Bone marrow (tissue), 2 donors: ENCODE results near the gene ITGA3.

Experiments used
- DNase-seq, 2 donors: peaks; one replicate each; lab custom pipeline; 2025; lab: John Stamatoyannopoulos, UW

ITGA3 gene

DNA sequence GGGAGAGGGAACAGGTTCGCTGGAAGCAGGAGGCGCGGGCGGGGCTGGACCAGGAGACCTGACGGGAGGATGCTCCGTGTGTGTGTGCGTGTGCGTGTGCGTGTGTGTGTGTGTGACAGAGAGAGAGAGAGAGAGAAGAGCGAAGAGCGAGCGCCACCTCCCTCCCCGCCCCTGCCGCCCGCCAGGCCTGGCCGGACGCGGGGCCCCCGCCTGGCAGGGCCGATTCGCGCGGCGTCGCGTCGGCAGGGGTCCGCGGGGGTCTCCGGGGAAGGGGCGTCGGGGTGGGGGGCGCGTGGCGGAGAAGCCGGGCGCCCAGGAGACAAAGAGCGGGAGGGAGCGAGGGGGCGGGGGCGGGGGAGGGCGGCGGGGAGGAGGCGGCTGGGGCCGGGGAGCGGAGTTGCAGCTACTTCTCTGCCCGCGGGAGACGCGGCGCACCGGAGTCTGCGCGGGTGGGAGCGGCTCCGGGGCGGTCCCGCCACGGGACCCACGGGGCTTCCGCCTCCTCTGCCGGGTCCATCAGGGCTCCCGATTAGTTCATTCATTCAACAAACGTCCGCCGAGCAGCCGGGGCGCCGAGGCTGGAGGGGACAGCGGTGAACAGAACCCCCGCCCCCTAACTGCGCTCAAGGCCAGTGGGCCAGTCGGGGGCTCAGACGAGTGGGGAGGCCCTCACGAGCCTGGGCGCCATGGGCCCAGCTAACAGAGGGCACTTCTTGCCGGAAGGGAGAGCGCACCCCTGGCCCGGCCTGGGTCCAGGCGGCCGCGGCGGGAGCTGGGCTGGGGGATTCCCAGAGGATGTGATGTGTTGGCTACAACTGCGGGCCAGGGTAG is 74.0 kb downstream of the ITGA3 start, which contains the start of gene SAMD14:
Gene SAMD14 (minus strand): TSS at position 433 of the 831 bp plus-strand sequence. CDS start 5,201 bp downstream, outside the sequence.
- peak in 1 of 2 donors; percentile 14 for DNase-seq

DNA sequence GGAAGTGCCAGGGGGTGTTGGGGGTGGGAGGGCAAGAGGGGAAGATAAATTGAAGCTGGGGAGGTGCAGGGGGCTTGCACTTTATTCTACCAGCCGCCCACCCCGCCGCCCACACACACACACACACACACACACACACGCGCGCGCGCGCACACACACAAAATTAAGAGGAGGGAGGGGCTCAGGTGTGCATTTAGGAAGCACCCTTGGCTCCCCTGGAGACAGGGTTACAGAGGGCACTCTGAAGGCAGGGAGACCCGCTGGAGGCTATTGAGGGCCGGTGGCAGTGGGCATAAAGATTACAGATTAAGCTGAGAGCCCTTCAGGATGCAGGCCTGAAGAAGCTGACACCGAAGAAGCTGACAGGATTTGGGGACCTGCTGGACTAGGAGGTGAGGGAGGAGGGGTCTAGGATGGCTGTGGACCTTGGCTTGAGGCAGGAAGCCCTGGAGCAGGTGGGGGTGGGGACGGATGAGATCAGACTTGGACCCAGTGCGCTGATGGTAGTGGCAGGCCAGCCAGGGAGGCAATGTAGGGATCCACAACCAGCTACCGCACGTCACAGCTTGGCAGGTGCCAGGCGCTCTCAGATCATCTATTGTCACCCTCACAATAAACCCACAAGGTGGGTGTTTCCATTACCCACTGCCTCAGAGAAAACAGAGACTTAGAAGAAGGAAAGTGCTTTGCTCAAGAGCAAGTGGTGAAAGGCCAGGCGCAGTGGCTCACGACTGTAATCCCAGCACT is 74.8 kb downstream of the ITGA3 start:
- DNase-seq = no peak

DNA sequence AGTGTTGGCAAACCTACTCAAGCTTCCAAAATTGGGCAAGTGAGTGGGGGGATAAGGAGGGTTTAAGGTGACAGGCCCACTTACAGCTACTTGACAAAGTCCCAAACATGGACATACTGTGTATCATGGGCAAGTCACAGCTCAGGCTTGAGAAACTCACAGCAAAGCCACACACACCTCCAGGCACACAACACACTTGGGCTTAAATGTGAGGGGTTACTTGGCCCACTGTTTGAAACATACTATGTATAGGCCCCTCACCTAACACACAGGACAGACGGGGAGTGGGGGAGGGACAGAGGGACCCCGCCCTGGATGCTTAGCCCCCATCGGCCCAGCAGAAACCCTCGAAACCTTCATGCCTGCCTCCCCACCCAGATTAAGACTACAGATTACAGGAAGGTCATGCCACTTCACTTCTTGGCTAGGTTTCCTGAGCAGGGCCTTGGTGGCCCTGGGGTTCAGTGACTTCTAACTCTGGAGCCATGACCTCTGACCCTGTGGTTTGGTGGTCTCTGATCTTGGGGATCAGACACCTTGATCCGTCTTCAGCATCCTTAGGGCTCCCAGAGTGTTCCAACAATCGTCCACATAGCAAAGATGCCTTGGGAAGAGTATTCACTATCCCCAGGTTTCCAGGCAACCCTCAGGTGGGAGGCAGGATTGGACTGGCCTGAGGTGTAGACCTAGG is 76.3 kb downstream of the ITGA3 start:
- DNase-seq = no peak

DNA sequence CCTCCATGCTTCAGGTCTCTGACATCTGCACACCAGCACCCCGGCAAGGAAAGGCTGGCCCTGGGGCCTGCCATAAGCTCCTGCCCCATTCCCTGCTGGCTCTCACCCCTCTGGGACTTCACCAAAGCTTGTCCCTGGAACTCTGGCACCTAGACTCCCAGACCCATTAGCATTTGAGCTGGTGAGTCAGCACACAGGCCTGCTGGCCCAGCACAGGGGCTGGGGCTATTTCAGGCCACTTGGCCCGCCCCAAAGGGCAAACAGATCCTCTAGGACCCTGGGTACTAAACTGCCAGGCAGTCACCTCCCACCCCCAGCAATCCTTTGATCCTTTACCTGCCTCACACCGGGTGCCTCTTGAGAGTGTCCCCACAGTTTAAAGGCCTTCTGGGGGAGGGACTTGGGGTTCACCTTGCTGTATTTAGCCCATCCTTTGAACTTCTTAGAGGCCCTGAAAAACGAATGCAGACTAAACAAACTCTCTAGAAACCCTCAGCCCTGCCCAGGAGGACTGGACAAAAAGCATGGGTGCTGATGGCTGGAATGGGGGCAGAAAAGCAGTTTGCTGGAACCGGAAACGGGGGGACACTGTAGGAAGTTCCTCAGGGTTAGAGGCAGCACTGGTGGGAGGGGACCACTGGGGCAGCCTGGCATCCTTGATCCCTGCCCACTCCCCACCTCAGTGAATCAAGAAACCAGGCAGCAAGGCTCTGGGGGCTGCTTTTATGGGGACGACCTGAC is 77.3 kb downstream of the ITGA3 start:
- no peak for DNase-seq

DNA sequence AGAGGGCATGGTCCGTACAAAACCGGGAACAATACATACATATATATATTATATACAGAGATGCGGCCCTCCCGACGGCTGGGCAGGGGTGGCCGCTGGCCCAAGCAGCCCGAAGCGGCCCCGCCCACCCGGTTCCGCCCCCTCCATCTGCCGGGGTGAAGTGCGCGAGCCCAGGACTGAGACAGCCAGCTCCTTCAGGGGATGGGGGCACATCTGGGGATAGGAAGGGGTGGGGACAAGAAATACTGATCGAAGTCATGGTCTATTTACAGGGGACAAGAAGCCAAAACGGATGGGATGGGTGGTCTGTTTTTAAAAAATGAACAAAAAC is 77.8 kb downstream of the ITGA3 start:
- no peak for DNase-seq

DNA sequence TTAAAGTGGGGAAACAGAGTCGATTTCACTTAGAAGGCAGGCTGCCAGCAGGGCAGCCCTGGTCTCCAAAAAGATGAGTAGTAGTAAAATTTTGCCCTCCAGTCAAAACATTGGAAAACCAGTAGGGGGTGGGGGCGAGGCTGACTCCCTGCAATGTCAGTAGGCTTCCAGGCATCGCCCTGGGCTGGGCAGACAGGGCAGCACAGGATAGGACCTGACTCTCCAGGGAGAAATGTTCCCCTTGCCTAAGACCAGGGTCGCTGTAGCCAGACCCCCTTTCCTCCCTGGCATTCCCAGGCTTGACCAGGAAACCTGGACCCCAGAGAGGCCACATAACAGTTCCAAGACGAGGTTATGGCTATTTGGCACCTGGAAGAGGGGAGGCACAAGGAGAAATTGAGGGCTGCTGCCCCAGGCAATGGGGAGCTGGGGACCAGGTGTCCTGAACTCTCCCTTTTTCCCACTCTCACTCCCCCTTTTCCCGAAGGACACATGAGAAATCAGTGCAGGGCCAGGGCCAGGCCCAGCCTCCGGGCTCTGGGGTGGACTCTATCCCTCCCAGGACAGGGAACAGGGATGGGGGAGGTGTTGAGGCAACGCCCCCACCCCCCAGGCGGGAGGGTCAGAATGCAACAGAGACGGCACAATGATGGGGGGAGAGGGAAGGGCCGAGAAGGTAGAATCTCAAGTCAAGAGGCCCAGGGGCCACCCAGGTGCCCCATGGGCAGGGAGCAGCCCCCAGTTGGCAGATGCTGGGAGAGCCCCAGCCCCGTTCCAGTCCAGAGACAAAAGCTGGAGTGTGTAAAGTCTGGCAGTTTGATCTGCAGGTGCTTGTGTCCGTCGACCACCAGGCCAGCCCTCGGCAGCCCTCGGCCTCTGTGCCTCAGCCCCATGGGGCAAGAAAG is 78.5 kb downstream of the ITGA3 start:
- no peak for DNase-seq

DNA sequence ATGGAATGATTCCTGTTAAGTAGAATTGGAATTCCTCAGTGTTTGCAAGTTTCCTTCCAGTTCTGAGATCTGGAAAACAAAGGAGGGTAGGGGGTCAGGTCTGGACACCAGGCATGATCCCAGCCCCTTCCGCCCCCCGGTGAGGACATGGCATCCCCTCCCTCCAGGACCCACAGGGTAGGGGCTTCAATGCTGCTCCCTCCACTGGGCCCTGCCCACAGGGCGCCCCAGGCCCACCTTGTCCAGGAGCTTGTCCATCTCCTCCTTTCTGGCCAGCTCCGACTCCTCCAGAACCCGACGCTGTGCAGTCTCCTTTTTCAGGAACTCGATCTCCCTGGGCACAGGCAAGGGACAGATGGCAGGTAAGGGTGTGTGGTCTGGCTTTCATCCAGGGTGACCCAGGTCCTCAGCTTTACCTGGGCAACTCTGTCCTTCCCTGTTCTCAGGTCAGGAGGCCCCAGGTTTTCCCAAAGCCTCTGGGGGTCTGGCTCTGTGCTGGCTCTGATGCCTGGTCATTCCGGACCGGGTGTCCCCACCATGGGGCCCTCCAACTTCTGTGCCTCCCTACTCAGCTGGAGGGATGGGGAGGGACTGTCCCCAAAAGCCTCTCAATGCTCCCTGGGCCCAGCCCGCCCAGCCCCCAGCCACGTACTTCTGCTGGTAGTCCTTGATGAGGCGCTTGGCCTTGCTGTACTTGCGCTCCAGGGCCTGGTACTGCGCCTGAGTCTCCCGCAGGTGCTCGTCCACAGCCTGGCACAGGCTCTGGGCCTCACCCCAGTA is 79.6 kb downstream of the ITGA3 start:
- no peak for DNase-seq

DNA sequence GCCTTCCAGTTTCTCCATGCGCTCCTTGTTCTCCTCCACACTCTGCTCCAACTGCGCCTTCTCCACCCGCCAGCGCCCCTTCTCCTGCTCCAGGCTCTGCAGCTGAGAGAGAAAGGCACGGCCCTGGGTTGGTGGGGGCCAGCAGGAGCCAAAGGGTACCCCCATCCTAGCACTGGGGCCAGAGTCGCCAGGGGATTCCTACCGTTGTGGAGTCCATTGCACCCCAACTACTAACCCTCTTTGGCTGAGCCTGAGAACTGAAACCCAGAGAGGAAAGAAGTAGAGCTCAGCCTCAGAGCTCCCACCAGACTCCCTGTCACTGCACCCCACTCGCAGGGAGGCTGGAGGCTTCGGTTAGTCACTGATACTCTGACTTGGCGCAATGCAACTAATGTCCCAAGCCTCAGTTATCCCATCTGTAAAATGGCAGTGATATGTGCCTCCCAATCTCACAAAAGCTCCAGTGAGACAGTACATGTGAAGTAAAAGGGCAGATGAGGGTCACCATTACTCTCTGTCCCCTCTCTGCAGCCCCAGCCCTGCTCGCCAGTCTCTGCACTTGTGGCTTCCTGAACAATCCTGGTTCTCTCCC is 80.3 kb downstream of the ITGA3 start:
- no peak for DNase-seq

DNA sequence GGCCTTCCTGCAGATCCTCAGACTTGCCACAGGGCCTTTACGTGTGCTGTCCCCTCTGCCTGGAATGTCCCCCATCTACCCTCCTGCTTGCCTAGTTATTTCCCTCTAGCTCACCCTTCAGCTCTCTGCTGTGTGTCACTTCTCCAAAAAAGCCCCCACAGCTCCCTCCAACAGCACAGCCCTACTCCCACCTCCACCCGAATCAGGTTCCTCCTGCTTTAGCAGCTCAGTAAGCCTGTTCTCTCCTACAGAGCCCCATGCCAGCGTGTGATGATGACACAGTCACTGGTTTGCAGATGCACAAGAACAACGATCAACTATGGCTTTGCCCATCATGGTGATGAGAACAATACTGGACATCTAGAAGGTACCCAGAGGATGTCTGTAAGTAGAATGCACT is 81.1 kb downstream of the ITGA3 start:
- no peak for DNase-seq

DNA sequence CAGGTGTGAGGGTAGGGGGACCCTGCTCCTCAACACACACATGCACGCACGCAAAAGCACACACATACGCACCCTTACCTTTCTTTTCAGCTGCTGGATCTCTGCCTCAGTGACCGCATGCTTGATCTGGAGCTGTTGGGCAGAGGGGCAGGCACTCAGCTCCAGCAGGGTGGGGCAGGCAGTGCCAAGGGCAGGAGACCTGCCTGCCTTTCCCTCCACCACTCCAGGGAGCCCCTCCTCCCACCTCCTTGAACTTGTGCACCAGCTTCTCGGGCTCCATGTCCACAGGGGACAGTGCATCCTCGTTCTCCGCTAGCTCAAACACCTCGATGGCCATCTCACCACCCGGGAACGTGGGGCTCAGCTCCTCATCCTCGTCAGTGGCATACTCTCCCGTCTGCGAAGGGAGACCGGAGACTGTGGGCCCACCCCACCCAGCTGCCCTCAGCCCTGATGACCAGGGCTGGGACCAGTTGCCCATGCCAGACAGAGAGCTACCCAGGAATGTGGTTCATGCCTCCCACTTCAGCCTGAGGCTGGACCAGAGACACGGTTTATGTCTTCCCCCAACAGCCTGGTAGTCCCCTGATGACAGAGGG is 83.4 kb downstream of the ITGA3 start:
- no peak for DNase-seq
